Islet of Langerhans (tissue), 1 donor: ENCODE data around the gene CCDC201.
"Not testable (repeated sequence)": the region's sequence is repeated elsewhere in the genome, so short reads cannot be mapped to it uniquely, and the experiment has no call there.

Experiments
- FAIRE-seq: peaks from one replicate; lab custom pipeline; 2011; peaks lifted over from hg19 to GRCh38; lab: Jason Lieb, UNC

CCDC201 gene

GRCh38 chr7:45874408-45875131 lies 1.7 kb upstream of the CCDC201 start:
- FAIRE-seq, result no peak

GRCh38 chr7:45873355-45873754 lies 473 bp upstream of the CCDC201 start:
- no peak for FAIRE-seq

GRCh38 chr7:45872116-45873034 lies 507 bp downstream of the CCDC201 start:
- FAIRE-seq, result no peak

- FAIRE-seq, result no peak
These were observed 3.5 kb downstream of the CCDC201 start for GRCh38 chr7:45869426-45869825.

- no peak for FAIRE-seq
These were observed 5.4 kb downstream of the CCDC201 start for GRCh38 chr7:45867471-45867870.

- no peak for FAIRE-seq
These were observed 7.1 kb downstream of the CCDC201 start for GRCh38 chr7:45865594-45866410.

GRCh38 chr7:45863715-45864114 lies 9.2 kb downstream of the CCDC201 start:
- no peak for FAIRE-seq

- FAIRE-seq, result not testable (repeated sequence)
These were observed 16.0 kb downstream of the CCDC201 start for GRCh38 chr7:45856888-45857287.

GRCh38 chr7:45855680-45856079 lies 17.2 kb downstream of the CCDC201 start:
- not testable (repeated sequence) for FAIRE-seq

- not testable (repeated sequence) for FAIRE-seq
These were observed 19.4 kb downstream of the CCDC201 start for GRCh38 chr7:45853491-45853890.

GRCh38 chr7:45852984-45853383 lies 19.9 kb downstream of the CCDC201 start:
- FAIRE-seq, result not testable (repeated sequence)

- not testable (repeated sequence) for FAIRE-seq
These were observed 24.1 kb downstream of the CCDC201 start for GRCh38 chr7:45848734-45849133.

- FAIRE-seq, result not testable (repeated sequence)
These were observed 26.3 kb downstream of the CCDC201 start for GRCh38 chr7:45846536-45846935.

GRCh38 chr7:45841926-45842717 lies 30.8 kb downstream of the CCDC201 start:
- not testable (repeated sequence) for FAIRE-seq

- not testable (repeated sequence) for FAIRE-seq
These were observed 34.0 kb downstream of the CCDC201 start for GRCh38 chr7:45838852-45839251.

- not testable (repeated sequence) for FAIRE-seq
These were observed 40.3 kb downstream of the CCDC201 start for GRCh38 chr7:45832433-45833177.

- not testable (repeated sequence) for FAIRE-seq
These were observed 43.0 kb downstream of the CCDC201 start for GRCh38 chr7:45829846-45830245.

- not testable (repeated sequence) for FAIRE-seq
These were observed 45.2 kb downstream of the CCDC201 start for GRCh38 chr7:45827731-45828130.

GRCh38 chr7:45826550-45826949 lies 46.3 kb downstream of the CCDC201 start:
- FAIRE-seq, result not testable (repeated sequence)

GRCh38 chr7:45818763-45819162 lies 54.1 kb downstream of the CCDC201 start:
- FAIRE-seq, result not testable (repeated sequence)

GRCh38 chr7:45817913-45818312 lies 55.0 kb downstream of the CCDC201 start:
- not testable (repeated sequence) for FAIRE-seq
